A549 (cell line): ENCODE results near the gene TSACC.

Experiments used
- CHD2 ChIP-seq: fragments of 150-350 bp; IDR thresholded peaks from 2 replicates; pipeline ENCODE4 v1.6.1; 2014; ENCODE audit warnings: low read length; ENCODE audit not compliant: partially characterized antibody
- EHMT2 ChIP-seq: fragments of 200-600 bp; sonication (generic); IDR thresholded peaks from 2 replicates; pipeline ENCODE4 v1.6.1; 2016; ENCODE audit warnings: antibody characterized with exemption, low read depth, mild to moderate bottlenecking, moderate library complexity
- EP300 ChIP-seq, 2 experiments: fragments of >200 bp; sonication (Bioruptor Twin); formaldehyde crosslinking; IDR thresholded peaks; 2 replicates in 1 of 2; 3 replicates in 1 of 2; pipeline ENCODE4 v1.6.1; 2016 to 2017
- HOXA7 ChIP-seq: fragments of 250-450 bp; sonication (Bioruptor Pico); IDR thresholded peaks from 2 replicates; pipeline ENCODE4 v1.5.0; 2020; ENCODE audit warnings: mild to moderate bottlenecking, moderate library complexity
- JUN ChIP-seq, 2 experiments: fragments of >200 bp; sonication (Bioruptor Twin); formaldehyde crosslinking; IDR thresholded peaks; 2 replicates in 1 of 2; 3 replicates in 1 of 2; pipeline ENCODE4 v1.6.1; 2016 to 2017
- JUNB ChIP-seq: fragments of >200 bp; sonication (Bioruptor Twin); formaldehyde crosslinking; IDR thresholded peaks from 2 replicates; pipeline ENCODE4 v1.6.1; 2016
- POLR2A ChIP-seq: IDR thresholded peaks from 2 replicates; pipeline ENCODE4 v1.6.1; 2012; ENCODE audit warnings: mild to moderate bottlenecking, low read length
- RAD21 ChIP-seq, 2 experiments: fragments of >200 bp in 1 of 2; sonication (Bioruptor Twin) in 1 of 2; formaldehyde crosslinking in 1 of 2; IDR thresholded peaks in 1 of 2; conservative IDR thresholded peaks in 1 of 2; 2 replicates in 1 of 2; 3 replicates in 1 of 2; pipeline ENCODE4 v1.6.1; 2012 to 2018; ENCODE audit warnings: inconsistent platforms in 1 of 2
- RCOR1 ChIP-seq: fragments of 150-350 bp; IDR thresholded peaks from 2 replicates; pipeline ENCODE4 v1.6.1; 2014; ENCODE audit warnings: antibody characterized with exemption, low read length, low read depth
- RNF2 ChIP-seq: fragments of 200-600 bp; sonication (generic); IDR thresholded peaks from 2 replicates; pipeline ENCODE4 v1.6.1; 2016; ENCODE audit warnings: low read depth, mild to moderate bottlenecking, antibody characterized with exemption, moderate library complexity, borderline replicate concordance
- TF ChIP-seq, protein P1 (sequence below): fragments of >200 bp; sonication (Bioruptor Twin); formaldehyde crosslinking; IDR thresholded peaks from 3 replicates; pipeline ENCODE4 v1.5.1; 2016
- TF ChIP-seq, protein P2 (sequence below): fragments of 200-600 bp; sonication (generic); IDR thresholded peaks from 2 replicates; pipeline ENCODE4 v1.6.1; 2016; ENCODE audit warnings: antibody characterized with exemption, mild to moderate bottlenecking, moderate library complexity
- TF ChIP-seq, protein P3 (sequence below): IDR thresholded peaks from 2 replicates; pipeline ENCODE4 v1.6.1; 2012

DNA sequence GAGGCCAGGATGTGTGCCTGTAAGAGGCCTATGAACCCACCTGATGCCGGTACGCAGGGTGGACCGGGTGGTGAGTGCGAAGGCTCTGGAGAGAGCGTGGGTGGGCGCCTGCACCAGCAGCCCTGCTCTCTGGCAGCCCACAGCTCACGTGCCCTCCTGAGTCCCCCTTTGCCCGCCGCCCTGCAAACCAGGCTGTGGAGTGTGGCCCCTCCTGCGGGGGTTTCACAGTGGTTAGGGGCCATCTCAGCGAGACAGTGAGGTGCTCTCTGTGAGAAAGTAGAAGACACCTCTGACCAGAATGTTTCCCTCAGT is 53.0 kb downstream of the TSACC start:
- TF ChIP-seq, protein P1, sequence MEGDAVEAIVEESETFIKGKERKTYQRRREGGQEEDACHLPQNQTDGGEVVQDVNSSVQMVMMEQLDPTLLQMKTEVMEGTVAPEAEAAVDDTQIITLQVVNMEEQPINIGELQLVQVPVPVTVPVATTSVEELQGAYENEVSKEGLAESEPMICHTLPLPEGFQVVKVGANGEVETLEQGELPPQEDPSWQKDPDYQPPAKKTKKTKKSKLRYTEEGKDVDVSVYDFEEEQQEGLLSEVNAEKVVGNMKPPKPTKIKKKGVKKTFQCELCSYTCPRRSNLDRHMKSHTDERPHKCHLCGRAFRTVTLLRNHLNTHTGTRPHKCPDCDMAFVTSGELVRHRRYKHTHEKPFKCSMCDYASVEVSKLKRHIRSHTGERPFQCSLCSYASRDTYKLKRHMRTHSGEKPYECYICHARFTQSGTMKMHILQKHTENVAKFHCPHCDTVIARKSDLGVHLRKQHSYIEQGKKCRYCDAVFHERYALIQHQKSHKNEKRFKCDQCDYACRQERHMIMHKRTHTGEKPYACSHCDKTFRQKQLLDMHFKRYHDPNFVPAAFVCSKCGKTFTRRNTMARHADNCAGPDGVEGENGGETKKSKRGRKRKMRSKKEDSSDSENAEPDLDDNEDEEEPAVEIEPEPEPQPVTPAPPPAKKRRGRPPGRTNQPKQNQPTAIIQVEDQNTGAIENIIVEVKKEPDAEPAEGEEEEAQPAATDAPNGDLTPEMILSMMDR = no peak
- TF ChIP-seq, protein P2, sequence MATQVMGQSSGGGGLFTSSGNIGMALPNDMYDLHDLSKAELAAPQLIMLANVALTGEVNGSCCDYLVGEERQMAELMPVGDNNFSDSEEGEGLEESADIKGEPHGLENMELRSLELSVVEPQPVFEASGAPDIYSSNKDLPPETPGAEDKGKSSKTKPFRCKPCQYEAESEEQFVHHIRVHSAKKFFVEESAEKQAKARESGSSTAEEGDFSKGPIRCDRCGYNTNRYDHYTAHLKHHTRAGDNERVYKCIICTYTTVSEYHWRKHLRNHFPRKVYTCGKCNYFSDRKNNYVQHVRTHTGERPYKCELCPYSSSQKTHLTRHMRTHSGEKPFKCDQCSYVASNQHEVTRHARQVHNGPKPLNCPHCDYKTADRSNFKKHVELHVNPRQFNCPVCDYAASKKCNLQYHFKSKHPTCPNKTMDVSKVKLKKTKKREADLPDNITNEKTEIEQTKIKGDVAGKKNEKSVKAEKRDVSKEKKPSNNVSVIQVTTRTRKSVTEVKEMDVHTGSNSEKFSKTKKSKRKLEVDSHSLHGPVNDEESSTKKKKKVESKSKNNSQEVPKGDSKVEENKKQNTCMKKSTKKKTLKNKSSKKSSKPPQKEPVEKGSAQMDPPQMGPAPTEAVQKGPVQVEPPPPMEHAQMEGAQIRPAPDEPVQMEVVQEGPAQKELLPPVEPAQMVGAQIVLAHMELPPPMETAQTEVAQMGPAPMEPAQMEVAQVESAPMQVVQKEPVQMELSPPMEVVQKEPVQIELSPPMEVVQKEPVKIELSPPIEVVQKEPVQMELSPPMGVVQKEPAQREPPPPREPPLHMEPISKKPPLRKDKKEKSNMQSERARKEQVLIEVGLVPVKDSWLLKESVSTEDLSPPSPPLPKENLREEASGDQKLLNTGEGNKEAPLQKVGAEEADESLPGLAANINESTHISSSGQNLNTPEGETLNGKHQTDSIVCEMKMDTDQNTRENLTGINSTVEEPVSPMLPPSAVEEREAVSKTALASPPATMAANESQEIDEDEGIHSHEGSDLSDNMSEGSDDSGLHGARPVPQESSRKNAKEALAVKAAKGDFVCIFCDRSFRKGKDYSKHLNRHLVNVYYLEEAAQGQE = no peak
- TF ChIP-seq HOXA7 (CRISPR knock-in tag) (no peak), EHMT2 (no peak), POLR2A (no peak), RAD21 (conservative IDR thresholded peaks at IDR 0.05 in 1 of 2, IDR thresholded peaks at IDR 0.05 in 1 of 2) (no peak), EP300 (IDR thresholded peaks at IDR 0.05) (no peak), JUNB (no peak), CHD2 (no peak), RCOR1 (no peak), RNF2 (no peak), JUN (IDR thresholded peaks at IDR 0.05) (no peak)
- TF ChIP-seq, protein P3, sequence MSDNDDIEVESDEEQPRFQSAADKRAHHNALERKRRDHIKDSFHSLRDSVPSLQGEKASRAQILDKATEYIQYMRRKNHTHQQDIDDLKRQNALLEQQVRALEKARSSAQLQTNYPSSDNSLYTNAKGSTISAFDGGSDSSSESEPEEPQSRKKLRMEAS = no peak
